ENCODE data around the gene SYMPK. TPM values are rescaled to one million over a fixed set of nuclear protein-coding genes. Genes with fewer than 3 reads are reported as not detected.

SYMPK gene
- total and polyA plus RNA-seq, 2 donors from 2014 or later = 61.5 to 77.4 TPM

DNA sequence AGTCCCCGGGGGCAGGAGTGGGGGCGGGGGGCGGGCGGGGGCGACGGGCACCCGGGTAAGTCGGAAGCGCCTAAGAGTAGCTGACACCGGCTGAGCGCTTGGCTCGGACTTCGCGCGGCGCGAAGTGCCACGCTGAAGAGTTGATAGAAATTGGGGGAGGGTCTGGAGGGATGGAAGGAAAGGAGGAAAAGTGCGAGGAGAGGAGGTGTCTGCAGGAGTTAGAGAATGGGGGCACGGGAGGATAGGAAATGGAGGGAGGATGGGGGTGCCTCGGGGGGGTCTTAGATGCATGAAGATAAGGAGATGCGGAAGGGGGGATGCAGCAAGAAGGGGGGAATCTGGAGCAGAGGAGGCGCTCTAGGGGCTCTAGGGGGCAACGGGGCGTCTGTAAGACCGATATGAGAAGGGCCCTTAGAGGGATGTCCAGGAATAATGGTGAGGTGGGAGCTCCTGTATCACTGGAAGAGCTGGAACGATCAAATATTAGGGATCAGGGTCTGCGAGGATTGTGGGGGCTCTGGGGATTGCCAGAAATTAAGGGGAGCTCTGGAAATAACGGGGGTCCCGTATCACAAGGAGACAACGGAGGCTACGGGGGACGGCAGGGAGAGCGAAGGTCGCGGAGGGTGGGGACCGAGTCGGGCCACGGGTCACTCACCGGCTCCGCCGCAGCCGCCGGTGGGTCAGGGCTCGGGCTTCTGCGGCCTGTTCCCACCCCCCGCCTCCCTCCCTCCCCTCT lies 39.1 kb upstream of the SYMPK start, which contains the start of gene MYPOP:
Gene MYPOP, minus strand, starts transcription at position 702 of the 739 bp plus-strand sequence. CDS start 840 bp downstream, outside the sequence.
- no peaks in the 10 kb centered on the region for H3K9me3 ChIP-seq (ENCODE audit: control insufficient read depth in 2 of 3, insufficient read depth in 1 of 3, low read length in 3 of 3)
- H3K4me1 ChIP-seq (ENCODE audit: control insufficient read depth in 2 of 3, insufficient read depth in 2 of 3, low read depth in 1 of 3, low read length in 3 of 3) = peaks cover 0 to 20% (median 0%) of the 10 kb centered on the region in 3 donors
- FAIRE-seq (no peak), DNase-seq (peak in 3 of 5 donors; percentile 8 to 73 (median 48))
- intact Hi-C loops (cut with DNase I) = no loop called here
- peak within 1 kb of the TSS; percentile 65 to 73 for H3K27ac ChIP-seq (ENCODE audit: low read depth in 2 of 2, low read length in 2 of 2)
- H3K36me3 ChIP-seq (ENCODE audit: control insufficient read depth in 2 of 3, insufficient read depth in 3 of 3, low read length in 3 of 3) = peaks cover 0 to 9% (median 4%) of the 10 kb centered on the region in 3 donors
- peak within 1 kb of the TSS; percentile 62 to 94 (median 94) for H3K9ac ChIP-seq (ENCODE audit: low read length in 3 of 3)
- TF ChIP-seq, protein P1, sequence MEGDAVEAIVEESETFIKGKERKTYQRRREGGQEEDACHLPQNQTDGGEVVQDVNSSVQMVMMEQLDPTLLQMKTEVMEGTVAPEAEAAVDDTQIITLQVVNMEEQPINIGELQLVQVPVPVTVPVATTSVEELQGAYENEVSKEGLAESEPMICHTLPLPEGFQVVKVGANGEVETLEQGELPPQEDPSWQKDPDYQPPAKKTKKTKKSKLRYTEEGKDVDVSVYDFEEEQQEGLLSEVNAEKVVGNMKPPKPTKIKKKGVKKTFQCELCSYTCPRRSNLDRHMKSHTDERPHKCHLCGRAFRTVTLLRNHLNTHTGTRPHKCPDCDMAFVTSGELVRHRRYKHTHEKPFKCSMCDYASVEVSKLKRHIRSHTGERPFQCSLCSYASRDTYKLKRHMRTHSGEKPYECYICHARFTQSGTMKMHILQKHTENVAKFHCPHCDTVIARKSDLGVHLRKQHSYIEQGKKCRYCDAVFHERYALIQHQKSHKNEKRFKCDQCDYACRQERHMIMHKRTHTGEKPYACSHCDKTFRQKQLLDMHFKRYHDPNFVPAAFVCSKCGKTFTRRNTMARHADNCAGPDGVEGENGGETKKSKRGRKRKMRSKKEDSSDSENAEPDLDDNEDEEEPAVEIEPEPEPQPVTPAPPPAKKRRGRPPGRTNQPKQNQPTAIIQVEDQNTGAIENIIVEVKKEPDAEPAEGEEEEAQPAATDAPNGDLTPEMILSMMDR (IDR thresholded peaks at IDR 0.05; ENCODE audit: borderline replicate concordance, extremely low read depth, insufficient read depth) = no peak
- H3K27me3 ChIP-seq (ENCODE audit: control insufficient read depth, insufficient read depth, low read length) = no peaks in the 10 kb centered on the region
- peak within 1 kb of the TSS; percentile 75 to 89 (median 88) for H3K4me3 ChIP-seq (ENCODE audit: low read length in 3 of 3)

DNA sequence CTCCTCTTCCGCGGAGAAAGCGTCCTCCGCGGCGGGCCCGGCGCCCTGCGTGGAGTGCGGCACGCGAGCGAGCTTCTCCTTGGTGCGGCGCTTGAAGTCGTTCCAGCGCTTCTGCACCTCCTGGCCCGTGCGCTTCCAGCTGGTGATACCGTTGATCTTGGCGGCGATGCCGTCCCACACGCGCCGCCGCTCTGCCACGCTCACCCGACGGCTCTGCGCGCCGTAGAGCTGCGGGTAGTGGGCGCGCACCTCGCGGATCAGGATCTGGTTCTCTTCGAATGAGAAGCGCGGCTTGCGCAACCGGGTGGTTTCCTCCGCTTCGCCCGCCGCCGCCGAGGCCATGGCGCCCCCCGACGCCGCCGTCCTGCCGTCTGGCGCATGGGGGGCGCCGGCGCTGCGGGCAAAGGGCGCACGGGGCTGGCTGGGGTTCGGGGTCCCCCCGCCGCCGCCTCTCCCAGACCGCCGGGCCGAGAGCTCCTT lies 38.5 kb upstream of the SYMPK start:
- intact Hi-C loops (cut with DNase I) = no loop called here
- TF ChIP-seq, protein P1 (IDR thresholded peaks at IDR 0.05; ENCODE audit: borderline replicate concordance, extremely low read depth, insufficient read depth) = no peak
- Histone ChIP-seq H3K36me3 (ENCODE audit: control insufficient read depth in 2 of 3, insufficient read depth in 3 of 3, low read length in 3 of 3) (peaks cover 0 to 9% (median 4%) of the 10 kb centered on the region in 3 donors), H3K4me3 (ENCODE audit: low read length in 3 of 3) (peak overlapping the region in 2 of 3 donors; percentile 38 to 89), H3K27me3 (ENCODE audit: control insufficient read depth, insufficient read depth, low read length) (no peaks in the 10 kb centered on the region), H3K27ac (ENCODE audit: low read depth in 2 of 2, low read length in 2 of 2) (no peak overlapping the region), H3K4me1 (ENCODE audit: control insufficient read depth in 2 of 3, insufficient read depth in 2 of 3, low read depth in 1 of 3, low read length in 3 of 3) (peaks cover 0 to 20% (median 0%) of the 10 kb centered on the region in 3 donors), H3K9ac (ENCODE audit: low read length in 3 of 3) (peak overlapping the region in 1 of 3 donors; percentile 26), H3K9me3 (ENCODE audit: control insufficient read depth in 2 of 3, insufficient read depth in 1 of 3, low read length in 3 of 3) (no peaks in the 10 kb centered on the region)
- no peak for FAIRE-seq
- peak in 4 of 5 donors; percentile 26 to 84 (median 57) for DNase-seq

DNA sequence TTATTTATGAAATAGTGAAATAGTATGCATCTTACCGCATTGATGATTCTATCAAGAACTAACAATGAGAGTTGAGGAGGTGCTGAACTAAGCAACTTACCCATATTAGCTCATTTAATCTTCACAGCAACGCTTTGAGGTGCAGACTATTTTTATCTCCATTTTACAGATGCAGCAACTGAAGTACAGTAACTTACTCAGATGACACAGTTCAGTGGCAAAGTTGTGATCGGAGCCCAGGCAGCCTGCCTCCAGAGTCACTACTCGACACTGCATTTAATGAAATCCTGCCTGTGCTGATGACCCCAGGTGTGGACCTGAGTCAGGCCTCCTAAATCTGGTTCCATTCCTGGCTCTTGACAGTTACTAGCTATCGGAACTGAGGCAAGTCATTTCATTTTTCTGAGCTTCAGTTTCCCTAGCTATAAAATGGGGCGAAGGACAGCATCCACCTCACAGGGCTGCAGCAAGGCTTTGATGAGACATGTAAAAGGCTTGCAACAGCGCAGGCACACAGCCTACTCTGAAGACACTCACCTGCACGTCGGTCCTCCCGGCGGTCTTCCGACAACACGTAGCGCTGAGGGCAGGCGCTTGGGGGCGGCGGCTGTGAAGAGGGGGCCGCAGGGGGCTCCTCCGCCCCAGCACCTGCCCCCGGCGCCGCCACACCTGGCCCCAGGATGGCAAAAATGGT lies 37.9 kb upstream of the SYMPK start:
- Histone ChIP-seq H3K4me1 (ENCODE audit: control insufficient read depth in 2 of 3, insufficient read depth in 2 of 3, low read depth in 1 of 3, low read length in 3 of 3) (peaks cover 0 to 20% (median 0%) of the 10 kb centered on the region in 3 donors), H3K27me3 (ENCODE audit: control insufficient read depth, insufficient read depth, low read length) (no peaks in the 10 kb centered on the region), H3K9me3 (ENCODE audit: control insufficient read depth in 2 of 3, insufficient read depth in 1 of 3, low read length in 3 of 3) (no peaks in the 10 kb centered on the region), H3K36me3 (ENCODE audit: control insufficient read depth in 2 of 3, insufficient read depth in 3 of 3, low read length in 3 of 3) (peaks cover 0 to 9% (median 4%) of the 10 kb centered on the region in 3 donors), H3K9ac (ENCODE audit: low read length in 3 of 3) (peak overlapping the region in 1 of 3 donors; percentile 32), H3K27ac (ENCODE audit: low read depth in 2 of 2, low read length in 2 of 2) (no peak overlapping the region), H3K4me3 (ENCODE audit: low read length in 3 of 3) (peak overlapping the region in 2 of 3 donors; percentile 44 to 89)
- intact Hi-C loops (cut with DNase I) = no loop called here
- peak in 1 of 5 donors; percentile 57 for DNase-seq
- no peak for FAIRE-seq
- TF ChIP-seq, protein P1 (IDR thresholded peaks at IDR 0.05; ENCODE audit: borderline replicate concordance, extremely low read depth, insufficient read depth) = peak; percentile 9
